Measurements from ENCODE around the gene TCF7L2.

TCF7L2 gene

DNA sequence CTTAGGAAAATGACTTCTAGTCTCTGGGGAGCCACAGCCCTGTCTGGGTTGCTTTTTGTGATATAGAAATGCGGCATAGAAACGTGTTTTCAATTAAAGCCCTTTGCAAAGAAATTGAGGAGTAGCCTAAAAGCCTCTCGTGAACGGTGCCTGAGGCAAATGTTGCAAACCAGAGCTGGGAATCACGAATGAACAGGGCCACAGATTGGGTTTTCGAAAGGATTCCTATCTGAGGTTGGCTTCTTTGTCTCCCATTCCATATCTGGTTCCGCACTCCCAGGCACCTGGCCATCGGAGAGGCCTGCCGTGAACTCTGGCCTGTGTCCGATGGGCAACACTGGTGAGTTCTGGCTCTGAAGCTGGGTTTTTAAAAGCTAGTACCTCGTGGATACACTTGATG, 221.6 kb downstream of the TCF7L2 start:
- DNase-seq (ENCODE audit: low read depth in 2 of 2): no peak
- TF ChIP-seq CTCF (IDR thresholded peaks at IDR 0.05; ENCODE audit: low read depth, low read length): no peak
- H3K4me3 ChIP-seq (replicated peaks in 1 of 2; ENCODE audit: low read depth in 2 of 2, low read length in 2 of 2): no peak overlapping the region

DNA sequence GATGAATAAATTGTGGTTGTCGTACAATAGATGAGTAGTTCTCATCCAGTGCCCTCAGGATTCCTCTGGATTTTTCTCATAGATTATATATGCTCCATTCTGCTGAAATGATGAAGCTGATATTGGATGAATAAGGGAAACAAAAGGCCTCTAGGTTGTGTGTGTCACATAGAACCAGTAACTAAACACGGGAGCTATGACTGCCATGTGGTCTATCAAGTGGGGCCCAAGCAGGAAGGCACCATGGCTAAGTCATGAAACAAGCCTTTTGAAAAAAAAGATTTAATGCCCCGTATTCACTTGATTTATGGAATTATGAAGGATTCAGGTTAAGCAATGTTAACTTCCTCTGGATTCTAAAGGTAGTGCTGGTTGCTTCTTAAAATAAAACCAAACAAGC, 225.1 kb downstream of the TCF7L2 start:
- no peak for TF ChIP-seq CTCF (IDR thresholded peaks at IDR 0.05; ENCODE audit: low read depth, low read length)
- no peak for DNase-seq (ENCODE audit: low read depth in 2 of 2)
- no peak overlapping the region for H3K4me3 ChIP-seq (replicated peaks in 1 of 2; ENCODE audit: low read depth in 2 of 2, low read length in 2 of 2)

DNA sequence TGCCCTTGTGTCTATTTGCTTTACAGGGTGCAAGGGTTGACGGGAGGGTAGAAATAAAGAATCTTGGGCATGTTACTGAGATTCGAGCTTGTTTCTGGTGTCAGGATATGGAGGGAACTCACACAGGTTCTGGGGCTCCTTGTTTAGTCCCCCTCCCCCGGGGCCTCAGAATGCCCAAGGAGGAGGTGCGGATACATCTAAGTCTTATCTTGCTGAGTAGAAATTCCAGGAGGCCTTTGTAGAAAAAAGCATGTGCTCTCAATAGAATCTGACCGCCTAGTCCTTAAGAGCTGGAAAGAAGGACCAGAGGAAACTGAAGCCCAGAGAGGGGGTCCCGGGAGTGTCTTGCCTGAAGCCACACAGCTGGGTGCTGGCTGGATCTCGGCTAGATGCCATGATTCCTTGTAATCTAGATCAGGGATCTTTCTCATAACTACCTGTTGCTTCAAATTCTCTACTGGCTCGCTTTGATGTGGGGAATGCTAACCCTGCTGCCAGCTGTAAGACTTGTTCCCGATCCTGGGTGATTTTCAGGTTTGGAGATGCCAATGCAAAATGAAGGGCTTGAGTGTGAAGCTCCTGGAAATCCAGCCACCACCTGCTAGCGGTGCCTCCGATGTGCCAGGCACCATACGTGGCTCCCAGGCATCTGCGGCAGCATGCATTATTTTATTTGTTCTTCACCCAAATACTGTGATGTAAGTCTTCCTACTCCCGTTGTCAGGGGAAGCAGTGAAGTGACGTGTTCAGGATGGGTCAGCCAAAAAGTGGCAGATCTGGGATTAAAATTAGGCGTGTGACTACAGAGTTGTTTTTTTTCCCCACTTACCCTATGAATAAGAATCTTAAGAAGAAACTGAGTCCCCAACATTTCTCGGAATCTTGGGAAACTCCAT, 226.0 kb downstream of the TCF7L2 start:
- no peak overlapping the region for H3K4me3 ChIP-seq (replicated peaks in 1 of 2; ENCODE audit: low read depth in 2 of 2, low read length in 2 of 2)
- peak; percentile 15 to 19 for DNase-seq (ENCODE audit: low read depth in 2 of 2)
- TF ChIP-seq CTCF (IDR thresholded peaks at IDR 0.05; ENCODE audit: low read depth, low read length): no peak

- H3K4me3 ChIP-seq (replicated peaks in 1 of 2; ENCODE audit: low read depth in 2 of 2, low read length in 2 of 2): no peak overlapping the region
- DNase-seq (ENCODE audit: low read depth in 2 of 2): no peak
- TF ChIP-seq CTCF (IDR thresholded peaks at IDR 0.05; ENCODE audit: low read depth, low read length): no peak
Observed at GRCh38 chr10:113176652-113177155, 226.7 kb downstream of the TCF7L2 start.

GRCh38 chr10:113177156-113177935, 227.3 kb downstream of the TCF7L2 start:
- no peak overlapping the region for H3K4me3 ChIP-seq (replicated peaks in 1 of 2; ENCODE audit: low read depth in 2 of 2, low read length in 2 of 2)
- TF ChIP-seq CTCF (IDR thresholded peaks at IDR 0.05; ENCODE audit: low read depth, low read length): no peak
- no peak for DNase-seq (ENCODE audit: low read depth in 2 of 2)

DNA sequence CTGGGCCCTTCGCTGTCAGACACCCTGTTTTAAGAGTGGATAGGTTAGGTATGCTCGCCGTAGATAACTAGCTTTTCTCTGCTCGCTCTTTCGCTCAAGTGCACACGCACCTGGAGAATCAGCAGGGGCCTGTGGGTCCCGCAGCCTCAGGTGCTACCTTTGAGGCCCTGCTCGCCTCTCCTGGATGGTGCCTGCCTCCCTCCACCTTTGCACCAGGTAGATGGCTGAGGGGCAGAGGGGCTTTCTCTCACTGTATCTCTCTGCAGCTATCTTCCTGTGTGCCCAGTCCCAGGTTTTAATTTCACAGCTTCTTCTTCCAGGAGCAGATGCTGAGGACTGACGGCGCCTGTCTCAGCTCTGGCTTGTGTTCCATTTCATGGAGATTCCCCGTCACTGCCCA, 227.9 kb downstream of the TCF7L2 start:
- no peak overlapping the region for H3K4me3 ChIP-seq (replicated peaks in 1 of 2; ENCODE audit: low read depth in 2 of 2, low read length in 2 of 2)
- TF ChIP-seq CTCF (IDR thresholded peaks at IDR 0.05; ENCODE audit: low read depth, low read length): no peak
- DNase-seq (ENCODE audit: low read depth in 2 of 2): no peak
